LNCaP clone FGC (cell line): ENCODE measurements around the gene CTBP1.

ENCODE experiments used
- DNase-seq: peaks from one replicate; pipeline ENCODE4 v3.0.0-alpha.2; 2011; ENCODE audit warnings: low read depth
- H3K4me3 ChIP-seq: 2 replicates; pipeline ENCODE4 v1.5.1; 2011; ENCODE audit warnings: mild to moderate bottlenecking, low read depth, low read length, control low read depth
- CTCF ChIP-seq: IDR thresholded peaks from 2 replicates; pipeline ENCODE4 v1.5.1; 2012; ENCODE audit warnings: mild to moderate bottlenecking; ENCODE audit not compliant: control insufficient read depth, insufficient read depth; ENCODE audit errors: extremely low read depth

The CTBP1 gene

GRCh38 chr4:1208970-1209704 is 39.8 kb downstream of the CTBP1 start:
- H3K4me3 ChIP-seq: peak overlapping the region; percentile 47
- DNase-seq: peak; percentile 83
- TF ChIP-seq CTCF: no peak

- TF ChIP-seq CTCF: no peak
- H3K4me3 ChIP-seq: peak overlapping the region; percentile 47
- DNase-seq: no peak
Measured at GRCh38 chr4:1208266-1208961, 40.5 kb downstream of the CTBP1 start.

- no peak for TF ChIP-seq CTCF
- no peak for DNase-seq
- H3K4me3 ChIP-seq: no peak overlapping the region
Measured at GRCh38 chr4:1207603-1208265, 41.2 kb downstream of the CTBP1 start.

GRCh38 chr4:1207157-1207470 is 41.8 kb downstream of the CTBP1 start:
- no peak overlapping the region for H3K4me3 ChIP-seq
- no peak for DNase-seq
- TF ChIP-seq CTCF: no peak

- DNase-seq: no peak
Measured at GRCh38 chr4:1206299-1207156, 42.4 kb downstream of the CTBP1 start.

More at GRCh38 chr4:1206299-1207156, 42.4 kb downstream of the CTBP1 start:
- H3K4me3 ChIP-seq: no peak overlapping the region
- TF ChIP-seq CTCF: no peak
